Measurements from ENCODE around the gene KIF26A. TPM values are rescaled to one million over a fixed set of nuclear protein-coding genes. Genes with fewer than 3 reads are reported as not detected.

Gene KIF26A
- total RNA-seq, 6 donors from 2014 or later: 1.8 to 7.3 (median 3.5) TPM

DNA sequence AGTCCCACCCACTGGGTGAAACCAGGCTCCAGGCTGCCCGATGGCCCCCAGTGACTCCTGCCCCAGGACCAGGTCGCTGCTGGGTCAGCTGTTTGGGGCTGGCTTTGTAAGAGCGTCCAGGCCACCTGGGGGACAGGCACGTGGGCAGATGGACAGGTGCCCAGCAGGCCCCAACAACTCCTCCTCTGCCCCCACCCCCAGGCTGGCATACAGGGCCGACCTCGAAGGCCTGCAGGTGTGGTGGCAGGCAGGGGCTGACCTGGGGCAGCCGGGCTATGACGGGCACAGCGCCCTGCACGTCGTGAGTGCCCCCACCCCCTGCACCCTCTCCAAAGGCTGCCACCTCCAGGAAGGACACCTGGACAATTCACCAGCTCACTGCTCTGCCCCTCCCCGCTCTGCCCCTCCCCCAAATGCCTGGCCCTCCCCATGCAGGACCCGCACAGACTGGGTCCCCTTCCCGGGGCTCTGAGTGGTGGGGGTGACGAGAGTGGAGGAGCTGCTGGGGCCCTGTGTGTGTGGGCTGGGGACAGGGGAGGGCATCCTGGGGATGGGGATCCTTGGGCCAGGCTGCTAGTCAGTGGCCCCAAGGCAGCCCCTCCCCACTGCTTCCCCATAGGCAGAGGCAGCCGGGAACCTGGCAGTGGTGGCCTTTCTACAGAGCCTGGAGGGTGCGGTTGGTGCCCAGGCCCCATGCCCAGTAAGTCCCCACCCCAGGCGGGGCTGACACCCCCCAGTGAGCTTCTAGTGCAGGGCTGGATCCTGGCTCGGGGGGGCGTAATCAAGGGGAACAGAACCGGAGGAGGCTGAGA lies 26.9 kb upstream of the KIF26A start:
- 64 to 66% methylated on average over 10 to 21 of the region's 21 CpGs for WGBS, 2 donors
- DNase-seq: peak in 1 of 2 donors; percentile 68
- Histone ChIP-seq H3K4me3 (no peak overlapping the region), H3K27me3 (peaks cover 0 to 3% (median 2%) of the 10 kb centered on the region in 4 donors), H3K27ac (no peak overlapping the region), H3K9me3 (no peaks in the 10 kb centered on the region), H3K36me3 (no peaks in the 10 kb centered on the region), H3K4me1 (peaks cover under 1 to 25% (median 10%) of the 10 kb centered on the region in 4 donors)
- no peak for ATAC-seq (ENCODE audit: low FRiP score in 2 of 2)
- TF ChIP-seq POLR2AphosphoS5 (IDR thresholded peaks at IDR 0.05) (no peak), EP300 (IDR thresholded peaks at IDR 0.05) (no peak), POLR2A (IDR thresholded peaks at IDR 0.05) (no peak)
- TF ChIP-seq, protein P1, sequence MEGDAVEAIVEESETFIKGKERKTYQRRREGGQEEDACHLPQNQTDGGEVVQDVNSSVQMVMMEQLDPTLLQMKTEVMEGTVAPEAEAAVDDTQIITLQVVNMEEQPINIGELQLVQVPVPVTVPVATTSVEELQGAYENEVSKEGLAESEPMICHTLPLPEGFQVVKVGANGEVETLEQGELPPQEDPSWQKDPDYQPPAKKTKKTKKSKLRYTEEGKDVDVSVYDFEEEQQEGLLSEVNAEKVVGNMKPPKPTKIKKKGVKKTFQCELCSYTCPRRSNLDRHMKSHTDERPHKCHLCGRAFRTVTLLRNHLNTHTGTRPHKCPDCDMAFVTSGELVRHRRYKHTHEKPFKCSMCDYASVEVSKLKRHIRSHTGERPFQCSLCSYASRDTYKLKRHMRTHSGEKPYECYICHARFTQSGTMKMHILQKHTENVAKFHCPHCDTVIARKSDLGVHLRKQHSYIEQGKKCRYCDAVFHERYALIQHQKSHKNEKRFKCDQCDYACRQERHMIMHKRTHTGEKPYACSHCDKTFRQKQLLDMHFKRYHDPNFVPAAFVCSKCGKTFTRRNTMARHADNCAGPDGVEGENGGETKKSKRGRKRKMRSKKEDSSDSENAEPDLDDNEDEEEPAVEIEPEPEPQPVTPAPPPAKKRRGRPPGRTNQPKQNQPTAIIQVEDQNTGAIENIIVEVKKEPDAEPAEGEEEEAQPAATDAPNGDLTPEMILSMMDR (IDR thresholded peaks at IDR 0.05): no peak

DNA sequence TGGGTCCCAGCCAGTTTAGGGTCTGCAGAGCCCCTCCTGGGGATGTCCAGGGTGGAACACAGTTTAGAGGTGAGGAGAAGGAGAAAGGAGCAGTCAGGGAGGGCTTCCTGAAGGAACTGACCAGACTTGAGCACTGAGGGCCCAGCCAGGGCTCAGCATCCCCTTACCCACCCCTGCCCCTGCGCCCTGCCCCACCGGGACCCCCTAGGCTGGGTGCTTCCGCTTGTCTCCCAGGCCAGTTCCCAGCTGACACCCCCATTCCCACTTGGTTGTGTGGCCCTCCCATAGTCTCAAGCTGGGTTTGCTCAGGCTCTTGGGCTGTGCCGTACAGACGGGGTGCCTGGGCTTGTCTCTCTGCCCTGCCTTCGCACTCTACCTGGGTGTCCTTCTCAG lies 26.3 kb upstream of the KIF26A start:
- TF ChIP-seq POLR2AphosphoS5 (IDR thresholded peaks at IDR 0.05): no peak
- TF ChIP-seq POLR2A (IDR thresholded peaks at IDR 0.05): no peak
- no peak for TF ChIP-seq EP300 (IDR thresholded peaks at IDR 0.05)
- TF ChIP-seq, protein P1 (IDR thresholded peaks at IDR 0.05): no peak
- 77% methylated on average over 6 of the region's 6 CpGs; no CpG with 5 or more reads in 1 of the 2 donors for WGBS, 2 donors
- H3K27ac ChIP-seq: no peak overlapping the region
- H3K27me3 ChIP-seq: peaks cover 0 to 9% (median 7%) of the 10 kb centered on the region in 4 donors
- no peaks in the 10 kb centered on the region for H3K9me3 ChIP-seq
- H3K36me3 ChIP-seq: no peaks in the 10 kb centered on the region
- peaks cover 6 to 28% (median 15%) of the 10 kb centered on the region in 4 donors for H3K4me1 ChIP-seq
- DNase-seq (peak in 1 of 2 donors; percentile 43), ATAC-seq (ENCODE audit: low FRiP score in 2 of 2) (no peak)
- H3K4me3 ChIP-seq: no peak overlapping the region

DNA sequence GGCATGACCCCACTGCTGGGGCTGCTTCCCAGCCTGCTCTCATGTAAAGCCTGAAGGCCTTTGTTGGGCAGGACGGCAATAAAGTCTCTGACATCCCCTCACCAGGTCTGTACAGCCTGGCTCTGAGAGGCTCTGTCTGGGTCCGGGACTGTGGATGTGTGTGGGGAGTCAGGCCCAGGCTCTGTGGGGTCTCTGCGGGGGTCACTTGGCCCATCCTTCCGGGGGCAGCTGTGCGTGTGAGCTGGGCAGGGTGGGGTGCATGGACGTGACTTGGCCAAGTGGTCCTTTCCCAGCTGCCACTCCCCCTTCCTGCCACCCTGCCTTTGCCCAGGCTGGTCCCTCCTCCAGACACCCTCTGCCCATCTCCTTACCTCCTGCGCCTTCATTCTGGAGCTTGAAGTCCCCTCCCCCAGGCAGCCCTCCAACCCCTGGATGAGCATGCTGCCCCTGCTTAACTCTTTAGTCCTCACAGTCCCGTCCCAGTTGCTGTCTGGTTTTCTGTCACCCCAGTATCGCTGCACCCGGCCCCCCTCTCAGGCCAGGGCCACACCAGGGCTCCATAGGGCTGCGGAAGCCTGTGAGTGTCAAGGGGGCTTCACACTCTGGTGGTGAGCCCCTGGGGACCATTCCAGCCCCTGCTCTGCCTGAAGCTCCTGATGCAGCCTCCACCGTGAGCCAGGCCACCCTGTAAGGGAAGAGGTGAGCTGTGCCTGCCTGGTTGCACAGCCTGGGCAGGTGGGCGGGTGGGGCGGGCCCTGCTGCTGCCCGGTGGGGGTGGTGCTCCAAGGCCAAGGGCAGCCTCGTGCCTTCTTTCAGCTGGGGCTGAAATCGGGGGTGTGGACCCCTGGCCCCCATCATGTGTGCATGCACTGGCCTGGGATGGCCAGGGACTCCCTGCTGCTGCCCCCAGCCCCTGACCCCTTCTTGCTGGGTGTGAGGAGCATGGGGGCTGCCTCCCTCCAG lies 25.5 kb upstream of the KIF26A start:
- no peaks in the 10 kb centered on the region for H3K9me3 ChIP-seq
- 61 to 72% methylated on average over 5 to 17 of the region's 17 CpGs for WGBS, 2 donors
- peak in 1 of 2 donors; percentile 46 for DNase-seq
- no peak for ATAC-seq (ENCODE audit: low FRiP score in 2 of 2)
- TF ChIP-seq POLR2AphosphoS5 (IDR thresholded peaks at IDR 0.05) (no peak), POLR2A (IDR thresholded peaks at IDR 0.05) (no peak), EP300 (IDR thresholded peaks at IDR 0.05) (no peak)
- H3K27ac ChIP-seq: no peak overlapping the region
- H3K4me3 ChIP-seq: no peak overlapping the region
- peaks cover 0 to 15% (median 11%) of the 10 kb centered on the region in 4 donors for H3K27me3 ChIP-seq
- H3K4me1 ChIP-seq: peaks cover 12 to 35% (median 20%) of the 10 kb centered on the region in 4 donors
- no peaks in the 10 kb centered on the region for H3K36me3 ChIP-seq

DNA sequence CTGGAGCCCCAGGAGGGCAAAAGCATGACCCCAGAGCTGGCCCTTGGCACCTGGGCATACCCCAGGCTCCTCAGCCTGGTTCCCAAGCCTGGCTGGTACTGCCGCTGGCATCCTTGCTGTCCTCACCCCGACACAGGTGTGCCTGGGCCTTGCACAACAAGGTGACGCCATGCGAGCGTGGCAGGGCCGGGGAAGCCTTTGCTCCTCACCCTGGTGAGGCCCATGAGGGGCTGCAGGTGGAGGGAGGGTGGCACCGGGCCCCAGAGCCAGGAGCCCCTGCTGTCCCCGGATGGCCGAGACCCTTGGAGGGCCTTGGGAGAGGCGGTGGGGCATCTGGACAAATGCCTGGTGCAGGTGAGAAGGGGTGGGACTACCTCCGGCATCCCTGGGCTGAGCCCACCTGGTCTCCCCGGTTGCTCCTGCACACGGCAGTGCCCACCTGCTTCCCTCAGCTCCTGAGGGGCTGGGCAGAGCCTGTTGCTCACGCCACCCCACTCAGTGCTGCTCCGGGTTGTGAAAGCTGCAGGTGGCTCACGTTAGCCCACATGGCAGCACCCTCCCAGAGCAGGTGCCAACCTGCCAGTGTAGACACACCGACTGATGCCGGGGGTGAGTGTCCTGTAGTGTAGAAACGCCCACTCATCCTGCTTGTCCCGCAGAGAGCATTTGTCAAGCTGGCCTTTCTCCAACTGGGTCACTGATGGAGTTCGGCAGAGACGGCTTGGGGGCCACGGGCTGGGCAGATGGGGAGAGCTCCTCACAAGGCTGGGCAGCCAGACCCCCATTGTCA lies 24.6 kb upstream of the KIF26A start:
- peaks cover 12 to 26% (median 20%) of the 10 kb centered on the region in 4 donors for H3K4me1 ChIP-seq
- ATAC-seq (ENCODE audit: low FRiP score in 2 of 2) (no peak), DNase-seq (peak in 1 of 2 donors; percentile 74)
- no peaks in the 10 kb centered on the region for H3K36me3 ChIP-seq
- TF ChIP-seq POLR2A (IDR thresholded peaks at IDR 0.05) (no peak), EP300 (IDR thresholded peaks at IDR 0.05) (no peak), POLR2AphosphoS5 (IDR thresholded peaks at IDR 0.05) (no peak)
- TF ChIP-seq, protein P1 (IDR thresholded peaks at IDR 0.05): no peak
- 62 to 77% methylated on average over 4 to 18 of the region's 23 CpGs for WGBS, 2 donors
- H3K27me3 ChIP-seq: peaks cover 0 to 17% (median 12%) of the 10 kb centered on the region in 4 donors
- H3K27ac ChIP-seq: no peak overlapping the region
- no peaks in the 10 kb centered on the region for H3K9me3 ChIP-seq
- no peak overlapping the region for H3K4me3 ChIP-seq
